Ishikawa (cell line): ENCODE data around the gene THAP3.

ENCODE experiments used
- CEBPB ChIP-seq: IDR thresholded peaks from 2 replicates; pipeline ENCODE4 v1.6.1; 2012
- CREB1 ChIP-seq: IDR thresholded peaks from 2 replicates; pipeline ENCODE4 v1.6.1; 2012; ENCODE audit warnings: low read depth
- EGR1 ChIP-seq: IDR thresholded peaks from 2 replicates; pipeline ENCODE4 v1.6.1; 2012
- EP300 ChIP-seq: IDR thresholded peaks from 2 replicates; pipeline ENCODE4 v1.6.1; 2012; ENCODE audit warnings: borderline replicate concordance
- FOXM1 ChIP-seq: IDR thresholded peaks from 2 replicates; pipeline ENCODE4 v1.6.1; 2012; ENCODE audit warnings: low read depth, borderline replicate concordance
- NFIC ChIP-seq: IDR thresholded peaks from 2 replicates; pipeline ENCODE4 v1.6.1; 2012
- RAD21 ChIP-seq: IDR thresholded peaks from 2 replicates; pipeline ENCODE4 v1.6.1; 2012; ENCODE audit warnings: low read depth
- TAF1 ChIP-seq: IDR thresholded peaks from 2 replicates; pipeline ENCODE4 v1.6.1; 2012; ENCODE audit warnings: low read depth, mild to moderate bottlenecking
- TCF12 ChIP-seq: IDR thresholded peaks from 2 replicates; pipeline ENCODE4 v1.6.1; 2012; ENCODE audit warnings: low read depth
- TEAD4 ChIP-seq: IDR thresholded peaks from 2 replicates; pipeline ENCODE4 v1.6.1; 2012
- YY1 ChIP-seq: IDR thresholded peaks from 2 replicates; pipeline ENCODE4 v1.6.1; 2012; ENCODE audit warnings: low read depth
- ZBTB7A ChIP-seq: IDR thresholded peaks from 2 replicates; pipeline ENCODE4 v1.6.1; 2012; ENCODE audit warnings: low read depth
- TF ChIP-seq, protein P1 (sequence below): IDR thresholded peaks from 2 replicates; pipeline ENCODE4 v1.6.1; 2012; ENCODE audit warnings: low read depth, mild to moderate bottlenecking
- TF ChIP-seq, protein P2 (sequence below): IDR thresholded peaks from 2 replicates; pipeline ENCODE4 v1.6.1; 2012
- TF ChIP-seq, protein P3 (sequence below): IDR thresholded peaks from 2 replicates; pipeline ENCODE4 v1.6.1; 2012

THAP3 gene

DNA sequence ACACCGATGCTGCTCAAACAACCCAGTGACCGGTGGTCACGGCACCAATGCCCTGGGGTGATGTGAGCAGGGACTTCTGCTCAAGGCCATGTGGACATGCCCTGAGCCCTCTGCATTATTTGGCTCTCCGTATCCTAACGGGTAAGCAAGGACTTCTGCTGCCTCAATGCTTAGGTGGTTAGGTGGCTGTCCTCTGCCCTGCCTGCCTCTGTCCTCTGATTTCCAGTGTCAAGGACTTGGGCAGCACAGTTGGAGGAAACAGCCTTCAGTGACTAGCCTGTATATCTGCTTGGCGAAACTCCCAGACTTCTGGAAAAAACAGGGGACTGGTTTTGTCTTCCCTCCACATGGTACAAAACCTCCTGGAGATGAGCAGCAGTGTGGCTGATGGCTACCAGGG, 42.5 kb downstream of the THAP3 start:
- no peak for TF ChIP-seq NFIC
- no peak for TF ChIP-seq ZBTB7A
- TF ChIP-seq TAF1, result no peak
- no peak for TF ChIP-seq TEAD4
- TF ChIP-seq RAD21, result no peak
- TF ChIP-seq CEBPB, result no peak
- TF ChIP-seq, protein P1, sequence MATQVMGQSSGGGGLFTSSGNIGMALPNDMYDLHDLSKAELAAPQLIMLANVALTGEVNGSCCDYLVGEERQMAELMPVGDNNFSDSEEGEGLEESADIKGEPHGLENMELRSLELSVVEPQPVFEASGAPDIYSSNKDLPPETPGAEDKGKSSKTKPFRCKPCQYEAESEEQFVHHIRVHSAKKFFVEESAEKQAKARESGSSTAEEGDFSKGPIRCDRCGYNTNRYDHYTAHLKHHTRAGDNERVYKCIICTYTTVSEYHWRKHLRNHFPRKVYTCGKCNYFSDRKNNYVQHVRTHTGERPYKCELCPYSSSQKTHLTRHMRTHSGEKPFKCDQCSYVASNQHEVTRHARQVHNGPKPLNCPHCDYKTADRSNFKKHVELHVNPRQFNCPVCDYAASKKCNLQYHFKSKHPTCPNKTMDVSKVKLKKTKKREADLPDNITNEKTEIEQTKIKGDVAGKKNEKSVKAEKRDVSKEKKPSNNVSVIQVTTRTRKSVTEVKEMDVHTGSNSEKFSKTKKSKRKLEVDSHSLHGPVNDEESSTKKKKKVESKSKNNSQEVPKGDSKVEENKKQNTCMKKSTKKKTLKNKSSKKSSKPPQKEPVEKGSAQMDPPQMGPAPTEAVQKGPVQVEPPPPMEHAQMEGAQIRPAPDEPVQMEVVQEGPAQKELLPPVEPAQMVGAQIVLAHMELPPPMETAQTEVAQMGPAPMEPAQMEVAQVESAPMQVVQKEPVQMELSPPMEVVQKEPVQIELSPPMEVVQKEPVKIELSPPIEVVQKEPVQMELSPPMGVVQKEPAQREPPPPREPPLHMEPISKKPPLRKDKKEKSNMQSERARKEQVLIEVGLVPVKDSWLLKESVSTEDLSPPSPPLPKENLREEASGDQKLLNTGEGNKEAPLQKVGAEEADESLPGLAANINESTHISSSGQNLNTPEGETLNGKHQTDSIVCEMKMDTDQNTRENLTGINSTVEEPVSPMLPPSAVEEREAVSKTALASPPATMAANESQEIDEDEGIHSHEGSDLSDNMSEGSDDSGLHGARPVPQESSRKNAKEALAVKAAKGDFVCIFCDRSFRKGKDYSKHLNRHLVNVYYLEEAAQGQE, result no peak
- TF ChIP-seq TCF12, result no peak
- TF ChIP-seq, protein P2, sequence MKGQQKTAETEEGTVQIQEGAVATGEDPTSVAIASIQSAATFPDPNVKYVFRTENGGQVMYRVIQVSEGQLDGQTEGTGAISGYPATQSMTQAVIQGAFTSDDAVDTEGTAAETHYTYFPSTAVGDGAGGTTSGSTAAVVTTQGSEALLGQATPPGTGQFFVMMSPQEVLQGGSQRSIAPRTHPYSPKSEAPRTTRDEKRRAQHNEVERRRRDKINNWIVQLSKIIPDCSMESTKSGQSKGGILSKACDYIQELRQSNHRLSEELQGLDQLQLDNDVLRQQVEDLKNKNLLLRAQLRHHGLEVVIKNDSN, result no peak

DNA sequence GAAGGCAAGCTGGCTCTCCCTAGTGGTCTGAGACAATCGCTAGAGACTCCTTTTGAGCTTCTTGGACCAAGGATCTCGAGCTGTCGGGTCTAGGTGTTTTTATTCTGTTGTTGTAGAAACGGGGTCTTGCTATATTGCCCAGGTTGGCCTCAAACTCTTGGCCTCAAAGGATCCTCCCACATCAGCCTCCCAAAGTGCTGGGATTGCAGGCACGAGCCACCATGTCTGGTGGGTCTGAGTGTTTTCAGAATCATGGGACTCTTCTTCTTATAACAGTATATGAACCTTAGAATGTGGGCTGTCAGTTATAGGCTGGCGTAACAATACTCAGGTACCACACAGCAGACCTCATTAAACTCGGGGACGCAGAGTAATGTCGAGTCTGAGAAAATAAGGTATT, 43.8 kb downstream of the THAP3 start:
- TF ChIP-seq EGR1, result no peak
- TF ChIP-seq EP300, result no peak
- TF ChIP-seq NFIC, result no peak
- TF ChIP-seq, protein P3, sequence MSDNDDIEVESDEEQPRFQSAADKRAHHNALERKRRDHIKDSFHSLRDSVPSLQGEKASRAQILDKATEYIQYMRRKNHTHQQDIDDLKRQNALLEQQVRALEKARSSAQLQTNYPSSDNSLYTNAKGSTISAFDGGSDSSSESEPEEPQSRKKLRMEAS, result no peak

DNA sequence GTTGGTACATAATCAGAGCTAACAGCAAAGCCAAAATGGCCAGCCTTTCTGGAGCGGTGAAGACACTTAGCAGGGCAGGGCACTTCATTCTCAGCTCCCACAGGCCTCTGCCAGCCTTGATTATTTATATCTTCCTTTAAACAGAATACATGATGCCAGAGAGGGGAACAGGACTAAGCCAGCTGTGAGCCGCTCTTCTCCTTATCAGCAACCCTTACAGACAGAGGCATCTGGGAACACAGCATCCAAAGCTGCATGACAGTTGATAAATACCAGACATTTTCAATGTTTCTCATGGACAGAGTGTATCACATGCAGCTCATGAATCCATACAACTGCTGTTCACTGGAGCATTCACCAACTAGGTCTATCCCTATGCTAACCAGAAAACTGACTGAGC, 47.9 kb downstream of the THAP3 start:
- no peak for TF ChIP-seq YY1
- TF ChIP-seq EGR1, result no peak
- TF ChIP-seq, protein P2, result no peak
- TF ChIP-seq TAF1, result no peak
- TF ChIP-seq, protein P1, result no peak
- TF ChIP-seq CEBPB, result no peak
- no peak for TF ChIP-seq ZBTB7A
- TF ChIP-seq EP300, result no peak
- TF ChIP-seq RAD21, result no peak
- TF ChIP-seq TCF12, result no peak
- TF ChIP-seq, protein P3, result no peak
- TF ChIP-seq FOXM1, result no peak
- no peak for TF ChIP-seq NFIC
- TF ChIP-seq CREB1, result no peak
- TF ChIP-seq TEAD4, result no peak

DNA sequence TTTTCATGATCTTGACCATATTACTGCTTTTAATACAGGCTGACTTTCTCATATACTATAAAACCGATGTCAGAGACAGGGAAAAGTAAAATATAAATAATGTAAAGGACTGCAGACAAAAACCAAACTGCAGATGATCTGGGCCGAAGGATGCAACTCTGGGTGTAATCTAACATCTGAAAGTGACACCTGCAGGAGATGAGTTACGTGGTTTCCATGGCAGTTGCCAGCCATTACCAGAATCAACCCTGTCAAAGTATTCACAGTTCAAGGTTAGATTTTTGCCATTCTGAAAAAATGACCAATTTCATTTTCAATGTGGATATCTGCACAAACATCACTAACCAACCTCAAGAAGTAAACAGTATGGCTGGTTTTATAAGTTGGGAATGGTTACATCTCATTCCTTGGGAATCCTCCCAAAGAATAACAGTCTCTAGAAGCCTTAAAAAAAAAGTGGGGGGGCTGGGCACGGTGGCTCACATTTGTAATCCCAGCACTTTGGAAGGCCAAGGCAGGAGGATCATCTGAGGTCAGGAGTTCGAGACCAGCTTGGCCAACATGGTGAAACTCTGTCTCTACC, 49.2 kb downstream of the THAP3 start:
- TF ChIP-seq EGR1 (no peak), TAF1 (no peak), YY1 (no peak), RAD21 (no peak), TCF12 (no peak), EP300 (no peak), ZBTB7A (no peak), NFIC (no peak), CEBPB (no peak), CREB1 (no peak), TEAD4 (no peak), FOXM1 (no peak)
- TF ChIP-seq, protein P1, result no peak
- TF ChIP-seq, protein P3, result no peak
- TF ChIP-seq, protein P2, result no peak
